ENCODE results near the gene ZNHIT6.

DNA sequence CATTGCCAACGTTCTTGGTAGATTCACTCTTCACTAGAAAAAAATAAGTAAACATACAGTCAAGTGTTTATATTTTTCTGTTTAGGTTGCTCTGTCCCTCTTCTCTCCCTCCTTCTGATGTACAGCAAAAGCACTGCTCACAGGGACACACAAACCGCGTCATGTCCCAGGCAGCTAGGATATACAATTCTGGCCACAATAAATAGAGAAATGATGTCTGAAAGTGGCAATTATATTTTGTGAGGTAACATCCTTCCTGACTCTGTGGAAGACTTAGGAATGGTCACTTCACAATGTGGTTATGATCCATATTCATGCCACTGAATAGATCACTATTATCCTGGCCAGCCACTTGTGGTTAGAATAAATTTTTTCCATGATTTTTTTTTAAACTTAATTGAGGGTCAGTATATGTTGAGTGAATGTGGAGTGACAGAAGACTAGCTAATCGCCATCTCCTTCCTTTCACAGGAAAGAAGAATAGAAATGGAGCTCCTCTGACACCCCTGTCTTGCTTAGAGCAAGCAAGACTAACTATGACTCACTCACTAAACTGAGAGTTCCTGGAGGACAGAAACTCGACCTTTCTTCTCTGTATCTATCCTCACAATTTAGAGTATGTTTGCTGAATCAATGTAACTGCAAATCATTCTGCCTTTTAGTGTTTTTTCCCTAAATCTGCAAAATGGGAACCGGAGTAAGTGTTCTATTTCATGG, 54.0 kb downstream of the ZNHIT6 start:
- TF ChIP-seq, protein P1, sequence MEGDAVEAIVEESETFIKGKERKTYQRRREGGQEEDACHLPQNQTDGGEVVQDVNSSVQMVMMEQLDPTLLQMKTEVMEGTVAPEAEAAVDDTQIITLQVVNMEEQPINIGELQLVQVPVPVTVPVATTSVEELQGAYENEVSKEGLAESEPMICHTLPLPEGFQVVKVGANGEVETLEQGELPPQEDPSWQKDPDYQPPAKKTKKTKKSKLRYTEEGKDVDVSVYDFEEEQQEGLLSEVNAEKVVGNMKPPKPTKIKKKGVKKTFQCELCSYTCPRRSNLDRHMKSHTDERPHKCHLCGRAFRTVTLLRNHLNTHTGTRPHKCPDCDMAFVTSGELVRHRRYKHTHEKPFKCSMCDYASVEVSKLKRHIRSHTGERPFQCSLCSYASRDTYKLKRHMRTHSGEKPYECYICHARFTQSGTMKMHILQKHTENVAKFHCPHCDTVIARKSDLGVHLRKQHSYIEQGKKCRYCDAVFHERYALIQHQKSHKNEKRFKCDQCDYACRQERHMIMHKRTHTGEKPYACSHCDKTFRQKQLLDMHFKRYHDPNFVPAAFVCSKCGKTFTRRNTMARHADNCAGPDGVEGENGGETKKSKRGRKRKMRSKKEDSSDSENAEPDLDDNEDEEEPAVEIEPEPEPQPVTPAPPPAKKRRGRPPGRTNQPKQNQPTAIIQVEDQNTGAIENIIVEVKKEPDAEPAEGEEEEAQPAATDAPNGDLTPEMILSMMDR (IDR thresholded peaks at IDR 0.05 in 4 of 5, conservative IDR thresholded peaks at IDR 0.05 in 1 of 5): no peak
- TF ChIP-seq POLR2A (IDR thresholded peaks at IDR 0.05): no peak

Data from gastrocnemius medialis (tissue), 4 donors.